SK-N-SH (cell line): ENCODE data around the gene ST8SIA6. TPM values are rescaled to one million over a fixed set of nuclear protein-coding genes. Genes with fewer than 3 reads are reported as not detected.

Experiments used
- CTCF ChIA-PET: fragments of 300-600, 350-600 bp; formaldehyde crosslinking; extraction: SDS; loops from one replicate; lab custom pipeline; 2021; lab: Yijun Ruan, JAX
- POLR2A ChIA-PET: fragments of 350-600 bp; sonication (Branson Sonifier 250); formaldehyde crosslinking; extraction: SDS; loops from one replicate; lab custom pipeline; 2020; ENCODE audit warnings: antibody characterized with exemption, inconsistent platforms; lab: Yijun Ruan, JAX
- DNase-seq: peaks from one replicate; pipeline ENCODE4 v3.0.0; 2012
- H2AFZ ChIP-seq: fragments of 200-600 bp; sonication (generic); 2 replicates; pipeline ENCODE4 v1.8.1; 2016; ENCODE audit warnings: antibody characterized with exemption, mild to moderate bottlenecking, low read depth
- H3F3A ChIP-seq: fragments of 200-600 bp; sonication (generic); replicated peaks from 2 replicates; pipeline ENCODE3; 2016; ENCODE audit warnings: antibody characterized with exemption, mild to moderate bottlenecking; ENCODE audit not compliant: insufficient read depth
- H3K27ac ChIP-seq, 2 experiments: fragments of 200-500 bp in 1 of 2; fragments of 200-600 bp in 1 of 2; sonication (Bioruptor generic) in 1 of 2; sonication (generic), shearing (Covaris generic) in 1 of 2; 2 replicates each; pipeline versions ENCODE4 v1.5.1 to v1.6.1; 2014 to 2016; ENCODE audit warnings: low read depth in 2 of 2, inconsistent platforms in 1 of 2, low read length in 1 of 2, mild to moderate bottlenecking in 1 of 2, mixed read lengths in 1 of 2
- H3K27me3 ChIP-seq: fragments of 200-600 bp; sonication (generic), shearing (Covaris generic); 2 replicates; pipeline ENCODE4 v1.6.1; 2016; ENCODE audit warnings: mixed run types; ENCODE audit not compliant: insufficient read depth
- H3K36me3 ChIP-seq, 2 experiments: fragments of 200-500 bp in 1 of 2; fragments of 200-600 bp in 1 of 2; sonication (Bioruptor generic) in 1 of 2; sonication (generic) in 1 of 2; replicated peaks in 1 of 2; 2 replicates each; pipeline versions ENCODE3 to v1.5.1; 2014 to 2016; ENCODE audit warnings: low read length in 1 of 2, mild to moderate bottlenecking in 1 of 2; ENCODE audit not compliant: insufficient read depth in 2 of 2, control insufficient read depth in 1 of 2
- H3K4me1 ChIP-seq, 2 experiments: fragments of 200-500 bp in 1 of 2; fragments of 200-600 bp in 1 of 2; sonication (Bioruptor generic) in 1 of 2; sonication (generic), shearing (Covaris generic) in 1 of 2; 2 replicates each; pipeline versions ENCODE4 v1.5.1 to v1.6.1; 2014 to 2016; ENCODE audit warnings: low read depth in 1 of 2, low read length in 1 of 2, mixed run types in 1 of 2; ENCODE audit not compliant: insufficient read depth in 2 of 2, control insufficient read depth in 1 of 2
- H3K4me2 ChIP-seq: fragments of 200-600 bp; sonication (generic), shearing (Covaris generic); 2 replicates; pipeline ENCODE4 v1.6.1; 2017; ENCODE audit warnings: mixed run types
- H3K4me3 ChIP-seq, 2 experiments: fragments of 200-500 bp in 1 of 2; fragments of 200-600 bp in 1 of 2; sonication (Bioruptor generic) in 1 of 2; sonication (generic), shearing (Covaris generic) in 1 of 2; 2 replicates each; pipeline versions ENCODE4 v1.5.1 to v1.8.1; 2014 to 2016; ENCODE audit warnings: low read depth in 2 of 2, inconsistent platforms in 1 of 2, low read length in 1 of 2, mild to moderate bottlenecking in 1 of 2, mixed read lengths in 1 of 2, moderate library complexity in 1 of 2
- H3K79me2 ChIP-seq: fragments of 200-600 bp; sonication (generic); 2 replicates; pipeline ENCODE4 v1.8.1; 2017; ENCODE audit warnings: mild to moderate bottlenecking; ENCODE audit not compliant: insufficient read depth
- H3K9ac ChIP-seq: fragments of 200-600 bp; sonication (generic); 2 replicates; pipeline ENCODE4 v1.6.1; 2017; ENCODE audit warnings: mixed run types
- H3K9me2 ChIP-seq: fragments of 200-600 bp; sonication (generic); 2 replicates; pipeline ENCODE4 v1.6.1; 2017; ENCODE audit warnings: mixed run types
- H3K9me3 ChIP-seq: fragments of 200-600 bp; sonication (generic); 2 replicates; pipeline ENCODE4 v1.6.1; 2017; ENCODE audit warnings: mixed run types, mild to moderate bottlenecking, moderate library complexity
- H4K20me1 ChIP-seq: fragments of 200-600 bp; sonication (generic); 2 replicates; pipeline ENCODE4 v1.6.1; 2017; ENCODE audit warnings: mild to moderate bottlenecking, mixed run types; ENCODE audit not compliant: insufficient read depth
- CTCF ChIP-seq: fragments of 200-600 bp; sonication (generic); IDR thresholded peaks from 2 replicates; pipeline ENCODE4 v1.6.1; 2017; ENCODE audit warnings: antibody characterized with exemption, mild to moderate bottlenecking, moderate library complexity
- EP300 ChIP-seq, 2 experiments: IDR thresholded peaks; 2 replicates each; pipeline versions ENCODE4 v1.4.0 to v1.6.1; 2012; ENCODE audit warnings: borderline replicate concordance in 1 of 2, low read depth in 1 of 2, low read length in 1 of 2
- FOXJ3 ChIP-seq: sonication (generic); formaldehyde crosslinking; IDR thresholded peaks from 2 replicates; pipeline ENCODE4 v1.5.1; 2020; ENCODE audit warnings: mild to moderate bottlenecking, missing genetic modification reagents
- FOXM1 ChIP-seq: IDR thresholded peaks from 2 replicates; pipeline ENCODE4 v1.4.0; 2012; ENCODE audit warnings: low read depth, mild to moderate bottlenecking
- GABPA ChIP-seq: IDR thresholded peaks from 2 replicates; pipeline ENCODE4 v1.4.0; 2012; ENCODE audit warnings: low read depth, mild to moderate bottlenecking
- GATA2 ChIP-seq: sonication (generic); formaldehyde crosslinking; IDR thresholded peaks from 2 replicates; pipeline ENCODE4 v1.5.0; 2020; ENCODE audit warnings: mild to moderate bottlenecking, missing genetic modification reagents
- MEF2A ChIP-seq: IDR thresholded peaks from 2 replicates; pipeline ENCODE4 v1.4.0; 2012; ENCODE audit warnings: low read depth, borderline replicate concordance
- MXI1 ChIP-seq: IDR thresholded peaks from 2 replicates; pipeline ENCODE4 v1.6.1; 2012; ENCODE audit warnings: mild to moderate bottlenecking, low read depth, low read length, improper control_type of control experiment
- REST ChIP-seq: IDR thresholded peaks from 2 replicates; pipeline ENCODE4 v1.6.1; 2012; ENCODE audit warnings: mild to moderate bottlenecking, low read depth, low read length, moderate library complexity
- RXRA ChIP-seq: IDR thresholded peaks from 2 replicates; pipeline ENCODE4 v1.4.0; 2012; ENCODE audit warnings: low read depth, mild to moderate bottlenecking, borderline replicate concordance
- SMC3 ChIP-seq: IDR thresholded peaks from 2 replicates; pipeline ENCODE4 v1.6.1; 2012; ENCODE audit warnings: low read depth, low read length, improper control_type of control experiment
- TAF1 ChIP-seq: IDR thresholded peaks from 2 replicates; pipeline ENCODE4 v1.6.1; 2012; ENCODE audit warnings: low read depth, mild to moderate bottlenecking, low read length, moderate library complexity, borderline replicate concordance
- TCF12 ChIP-seq: IDR thresholded peaks from 2 replicates; pipeline ENCODE4 v1.4.0; 2012
- TEAD4 ChIP-seq: IDR thresholded peaks from 2 replicates; pipeline ENCODE4 v1.4.0; 2012; ENCODE audit warnings: mild to moderate bottlenecking, borderline replicate concordance; ENCODE audit not compliant: insufficient read depth
- YY1 ChIP-seq: IDR thresholded peaks from 2 replicates; pipeline ENCODE4 v1.4.0; 2012; ENCODE audit warnings: low read depth, mild to moderate bottlenecking
- WGBS: methylation state at CpG from one replicate; pipeline ENCODE4 v1.1.6; 2017; ENCODE audit warnings: low lambda C conversion rate; 5-methylcytosine and 5-hydroxymethylcytosine counted together
- polyA plus RNA-seq, 3 experiments: library from polyadenylated mRNA; depleted of rRNA; stranded (reverse); fragments of >200 nt; gene quantifications; 2 replicates each; pipeline ENCODE4 v1.2.3, GENCODE V29; 2012
- TF ChIP-seq, protein P1 (sequence below): IDR thresholded peaks from 2 replicates; pipeline ENCODE4; 2012
- TF ChIP-seq, protein P2 (sequence below): IDR thresholded peaks from 2 replicates; pipeline ENCODE4 v1.4.0; 2012; ENCODE audit warnings: low read depth, borderline replicate concordance
- TF ChIP-seq, protein P3 (sequence below): IDR thresholded peaks from 2 replicates; pipeline ENCODE4 v1.4.0; 2012; ENCODE audit warnings: low read depth

ST8SIA6 gene
- polyA plus RNA-seq, 1 of the 3 experiments (the other 2 are of a cell fraction): 0.03 TPM

DNA sequence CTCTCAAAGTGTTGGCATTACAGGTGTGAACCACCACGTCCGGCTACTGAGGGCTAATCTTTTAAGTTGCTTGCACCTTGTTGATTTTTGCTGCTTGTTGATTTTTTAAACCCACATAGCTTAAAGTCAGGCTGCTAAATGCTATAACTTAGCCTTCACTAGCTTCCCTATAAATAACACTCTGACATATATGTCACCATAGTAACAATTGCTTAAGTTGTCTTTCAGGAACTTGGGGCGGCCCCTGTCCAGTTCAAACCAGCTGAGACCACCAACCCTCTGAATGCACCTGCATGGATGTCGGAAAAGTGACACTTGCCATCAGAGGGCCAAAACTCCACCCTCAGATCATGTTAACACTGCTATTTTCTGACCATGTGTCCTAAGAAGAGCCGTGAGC is 47.3 kb downstream of the ST8SIA6 start:
- no peaks in the 10 kb centered on the region for H3F3A ChIP-seq
- H3K27me3 ChIP-seq: no peaks in the 10 kb centered on the region
- no peaks in the 10 kb centered on the region for H3K36me3 ChIP-seq
- 81% methylated on average over 5 of the region's 5 CpGs for WGBS
- H3K4me3 ChIP-seq: no peak overlapping the region
- H2AFZ ChIP-seq: no peak overlapping the region
- no peaks in the 10 kb centered on the region for H4K20me1 ChIP-seq
- H3K79me2 ChIP-seq: no peaks in the 10 kb centered on the region
- H3K9ac ChIP-seq: no peak overlapping the region
- no peaks in the 10 kb centered on the region for H3K9me2 ChIP-seq
- H3K27ac ChIP-seq: no peak overlapping the region
- peaks cover 0 to 2% of the 10 kb centered on the region in 2 experiments; a peak in 1 of 4 replicates for H3K4me1 ChIP-seq
- ChIA-PET POLR2A (no interaction called here), CTCF (interaction anchor here (1.5 to 1.8 kb wide), 2 partner anchors 23 to 579 kb away, joined by 4 to 5 read pairs; no protein-coding TSS in a partner anchor)
- TF ChIP-seq EP300 (IDR thresholded peaks at IDR 0.05; ENCODE audit: borderline replicate concordance in 1 of 2, low read depth in 1 of 2, low read length in 1 of 2) (no peak), MEF2A (no peak), MXI1 (no peak), YY1 (no peak), TAF1 (no peak), GATA2 (CRISPR knock-in tag) (no peak), FOXM1 (no peak), REST (no peak), GABPA (no peak), FOXJ3 (CRISPR knock-in tag) (no peak), CTCF (no peak), TEAD4 (no peak), TCF12 (no peak), RXRA (no peak), SMC3 (no peak)
- TF ChIP-seq, protein P1, sequence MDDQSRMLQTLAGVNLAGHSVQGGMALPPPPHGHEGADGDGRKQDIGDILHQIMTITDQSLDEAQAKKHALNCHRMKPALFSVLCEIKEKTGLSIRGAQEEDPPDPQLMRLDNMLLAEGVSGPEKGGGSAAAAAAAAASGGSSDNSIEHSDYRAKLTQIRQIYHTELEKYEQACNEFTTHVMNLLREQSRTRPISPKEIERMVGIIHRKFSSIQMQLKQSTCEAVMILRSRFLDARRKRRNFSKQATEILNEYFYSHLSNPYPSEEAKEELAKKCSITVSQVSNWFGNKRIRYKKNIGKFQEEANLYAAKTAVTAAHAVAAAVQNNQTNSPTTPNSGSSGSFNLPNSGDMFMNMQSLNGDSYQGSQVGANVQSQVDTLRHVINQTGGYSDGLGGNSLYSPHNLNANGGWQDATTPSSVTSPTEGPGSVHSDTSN: no peak
- TF ChIP-seq, protein P2, sequence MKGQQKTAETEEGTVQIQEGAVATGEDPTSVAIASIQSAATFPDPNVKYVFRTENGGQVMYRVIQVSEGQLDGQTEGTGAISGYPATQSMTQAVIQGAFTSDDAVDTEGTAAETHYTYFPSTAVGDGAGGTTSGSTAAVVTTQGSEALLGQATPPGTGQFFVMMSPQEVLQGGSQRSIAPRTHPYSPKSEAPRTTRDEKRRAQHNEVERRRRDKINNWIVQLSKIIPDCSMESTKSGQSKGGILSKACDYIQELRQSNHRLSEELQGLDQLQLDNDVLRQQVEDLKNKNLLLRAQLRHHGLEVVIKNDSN: no peak
- TF ChIP-seq, protein P3, sequence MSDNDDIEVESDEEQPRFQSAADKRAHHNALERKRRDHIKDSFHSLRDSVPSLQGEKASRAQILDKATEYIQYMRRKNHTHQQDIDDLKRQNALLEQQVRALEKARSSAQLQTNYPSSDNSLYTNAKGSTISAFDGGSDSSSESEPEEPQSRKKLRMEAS: no peak
- H3K4me2 ChIP-seq: no peak overlapping the region
- DNase-seq: no peak
- H3K9me3 ChIP-seq: no peaks in the 10 kb centered on the region
